Measurements from ENCODE around the gene TGFBRAP1. TPM values are rescaled to one million over a fixed set of nuclear protein-coding genes. Genes with fewer than 3 reads are reported as not detected.
A peak's percentile ranks its signal among the peaks of the same experiment; 100 is the strongest.

TGFBRAP1 gene
- total RNA-seq, 4 donors from 2014 or later: 28.3 to 31.5 (median 29.7) TPM

DNA sequence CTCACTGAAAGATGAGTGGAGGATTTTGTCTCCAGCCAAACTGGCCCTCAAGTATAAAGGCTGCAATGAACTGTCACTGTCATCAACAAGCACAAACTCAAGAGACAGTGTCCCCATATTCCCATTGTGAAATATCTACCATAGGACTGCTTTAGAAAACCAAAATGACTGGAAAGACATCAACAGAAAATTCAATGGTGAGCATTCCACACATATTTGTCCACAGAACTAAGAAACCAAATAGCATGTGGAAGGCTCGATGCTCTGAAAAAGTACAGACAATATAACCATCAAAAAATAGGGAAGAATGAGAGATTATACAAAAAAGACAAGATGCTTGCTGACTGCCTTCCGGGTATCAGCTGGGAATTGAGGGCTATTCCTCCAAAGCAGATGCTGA is 37.6 kb downstream of the TGFBRAP1 start:
- H3K9me3 ChIP-seq: no peaks in the 10 kb centered on the region
- H3K4me3 ChIP-seq: no peak overlapping the region
- peaks cover 0 to 93% of the 10 kb centered on the region in 2 donors for H3K36me3 ChIP-seq
- TF ChIP-seq CTCF (IDR thresholded peaks at IDR 0.05) (no peak), EP300 (IDR thresholded peaks at IDR 0.05) (no peak), POLR2AphosphoS5 (IDR thresholded peaks at IDR 0.05) (no peak), POLR2A (IDR thresholded peaks at IDR 0.05) (no peak)
- ATAC-seq: no peak
- no peak overlapping the region for H3K27ac ChIP-seq
- no peaks in the 10 kb centered on the region for H3K27me3 ChIP-seq
- 83 to 86% methylated on average over 1 to 2 of the region's 2 CpGs for WGBS, 2 donors (ENCODE audit: low coverage in 1 of 2)
- no peaks in the 10 kb centered on the region for H3K4me1 ChIP-seq

- Histone ChIP-seq H3K27ac (no peak overlapping the region), H3K4me3 (no peak overlapping the region), H3K9me3 (no peaks in the 10 kb centered on the region), H3K36me3 (peaks cover 0 to 94% of the 10 kb centered on the region in 2 donors), H3K4me1 (no peaks in the 10 kb centered on the region), H3K27me3 (no peaks in the 10 kb centered on the region)
- ATAC-seq: no peak
- 88 to 92% methylated on average over 4 to 6 of the region's 6 CpGs for WGBS, 2 donors (ENCODE audit: low coverage in 1 of 2)
- TF ChIP-seq POLR2A (IDR thresholded peaks at IDR 0.05) (no peak), POLR2AphosphoS5 (IDR thresholded peaks at IDR 0.05) (no peak), EP300 (IDR thresholded peaks at IDR 0.05) (no peak), CTCF (IDR thresholded peaks at IDR 0.05) (no peak)
These were observed 38.4 kb downstream of the TGFBRAP1 start for GRCh38 chr2:105290981-105291660.

DNA sequence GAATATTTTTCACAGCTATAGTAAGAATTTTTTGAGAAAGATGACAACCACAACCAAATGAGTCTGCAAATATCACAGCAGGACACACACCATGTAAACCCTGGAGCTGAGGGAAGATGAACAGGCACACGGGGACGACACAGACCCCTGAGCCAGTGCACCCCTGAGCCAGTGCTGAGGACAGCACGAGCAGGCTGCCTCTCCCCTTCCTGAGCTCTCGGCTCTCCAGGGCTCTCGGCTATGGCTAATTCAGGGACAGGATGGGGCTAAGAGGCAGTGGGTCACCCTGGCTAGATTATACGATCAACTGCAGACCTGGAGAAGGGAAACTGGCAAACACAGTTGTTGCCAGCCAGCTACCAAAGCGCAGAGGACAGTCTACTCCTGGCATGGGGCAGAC is 41.4 kb downstream of the TGFBRAP1 start:
- no peak overlapping the region for H3K27ac ChIP-seq
- no peaks in the 10 kb centered on the region for H3K9me3 ChIP-seq
- no peaks in the 10 kb centered on the region for H3K4me1 ChIP-seq
- ATAC-seq: no peak
- TF ChIP-seq POLR2AphosphoS5 (IDR thresholded peaks at IDR 0.05): no peak
- TF ChIP-seq CTCF (IDR thresholded peaks at IDR 0.05): no peak
- no peak for TF ChIP-seq EP300 (IDR thresholded peaks at IDR 0.05)
- no peak for TF ChIP-seq POLR2A (IDR thresholded peaks at IDR 0.05)
- H3K36me3 ChIP-seq: peaks cover 0 to 94% of the 10 kb centered on the region in 2 donors
- H3K27me3 ChIP-seq: no peaks in the 10 kb centered on the region
- WGBS, 2 donors (ENCODE audit: low coverage in 1 of 2): 90% methylated on average over 4 of the region's 7 CpGs; no CpG with 5 or more reads in 1 of the 2 donors
- H3K4me3 ChIP-seq: no peak overlapping the region

DNA sequence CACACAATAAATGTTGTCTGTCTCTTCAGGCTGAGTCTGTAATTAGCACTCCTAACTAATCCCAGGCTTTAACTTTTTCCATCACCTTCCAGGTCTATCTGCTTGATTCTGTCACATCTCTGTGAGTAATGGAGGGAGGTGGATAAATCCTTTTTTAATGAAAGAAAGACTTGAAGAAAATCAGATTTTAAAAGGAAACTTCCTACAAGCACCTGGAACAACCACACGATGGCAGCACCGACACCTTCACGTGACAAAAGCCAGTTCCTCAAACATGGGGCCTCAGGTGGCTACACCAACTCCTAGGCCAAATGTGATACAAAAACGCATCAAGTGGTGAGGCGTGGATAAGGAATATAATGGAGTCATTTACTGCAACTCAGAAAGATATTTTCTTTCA is 41.8 kb downstream of the TGFBRAP1 start:
- H3K27me3 ChIP-seq: no peaks in the 10 kb centered on the region
- H3K4me3 ChIP-seq: no peak overlapping the region
- H3K4me1 ChIP-seq: no peaks in the 10 kb centered on the region
- no peak for ATAC-seq
- peaks cover 0 to 97% of the 10 kb centered on the region in 2 donors for H3K36me3 ChIP-seq
- TF ChIP-seq CTCF (IDR thresholded peaks at IDR 0.05): peak in 1 of 4 experiments; percentile 40
- no peak for TF ChIP-seq POLR2A (IDR thresholded peaks at IDR 0.05)
- TF ChIP-seq EP300 (IDR thresholded peaks at IDR 0.05): no peak
- TF ChIP-seq POLR2AphosphoS5 (IDR thresholded peaks at IDR 0.05): no peak
- no peaks in the 10 kb centered on the region for H3K9me3 ChIP-seq
- no peak overlapping the region for H3K27ac ChIP-seq
- WGBS, 2 donors (ENCODE audit: low coverage in 1 of 2): 51 to 55% methylated on average over 5 of the region's 5 CpGs

DNA sequence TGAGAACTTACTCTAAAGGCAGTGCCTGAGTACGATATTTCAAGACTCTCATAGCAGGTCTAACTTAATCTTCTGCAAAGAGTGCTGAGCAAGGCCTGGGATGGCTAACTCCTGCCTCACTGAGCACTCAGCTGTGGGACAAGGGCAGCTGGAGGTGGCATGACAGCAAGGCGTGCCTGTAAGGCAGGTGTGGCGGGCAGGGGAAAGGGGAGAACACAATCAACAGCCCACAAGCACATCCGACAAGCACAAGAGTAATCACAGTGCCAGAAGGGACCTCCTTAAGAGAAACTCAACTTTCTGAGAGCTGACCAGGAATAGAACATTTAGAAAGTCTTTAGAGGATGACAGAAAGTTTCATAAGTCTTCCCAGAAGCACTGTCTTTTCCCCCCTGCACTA is 46.0 kb downstream of the TGFBRAP1 start:
- no peak overlapping the region for H3K4me3 ChIP-seq
- no peaks in the 10 kb centered on the region for H3K9me3 ChIP-seq
- H3K27ac ChIP-seq: no peak overlapping the region
- ATAC-seq: no peak
- H3K4me1 ChIP-seq: no peaks in the 10 kb centered on the region
- peaks cover 0 to 99% of the 10 kb centered on the region in 2 donors for H3K36me3 ChIP-seq
- no peaks in the 10 kb centered on the region for H3K27me3 ChIP-seq
- TF ChIP-seq POLR2AphosphoS5 (IDR thresholded peaks at IDR 0.05) (no peak), POLR2A (IDR thresholded peaks at IDR 0.05) (no peak), EP300 (IDR thresholded peaks at IDR 0.05) (no peak)
- WGBS, 2 donors (ENCODE audit: low coverage in 1 of 2): 91 to 100% methylated on average over 1 to 4 of the region's 4 CpGs

Data from gastroesophageal sphincter (tissue), 4 donors.